Urinary bladder (tissue), 4 donors: ENCODE data around the gene XRCC4. TPM values are rescaled to one million over a fixed set of nuclear protein-coding genes. Genes with fewer than 3 reads are reported as not detected.
A peak's percentile ranks its signal among the peaks of the same experiment; 100 is the strongest.

Experiments used
- DNase-seq: peaks from one replicate; pipeline ENCODE4 v3.0.0-alpha.2; 2015; ENCODE audit errors: extremely low spot score
- H3K27ac ChIP-seq: one replicate; pipeline ENCODE4 v1.5.1; 2013; ENCODE audit warnings: low read depth, mild to moderate bottlenecking, moderate library complexity
- H3K36me3 ChIP-seq: one replicate; pipeline ENCODE4 v1.6.1; 2013; ENCODE audit warnings: mild to moderate bottlenecking, moderate library complexity; ENCODE audit not compliant: insufficient read depth
- H3K4me1 ChIP-seq: one replicate; pipeline ENCODE4 v1.6.1; 2013; ENCODE audit warnings: mild to moderate bottlenecking, moderate library complexity; ENCODE audit not compliant: insufficient read depth
- H3K4me3 ChIP-seq: one replicate; pipeline ENCODE4 v1.5.1; 2013; ENCODE audit warnings: low read depth, low read length
- WGBS: extraction: QIAGEN DNeasy Blood & Tissue Kit; methylation state at CpG from one replicate; pipeline ENCODE4 v1.1.7; 2013; 5-methylcytosine and 5-hydroxymethylcytosine counted together
- polyA plus RNA-seq: library from polyadenylated mRNA; stranded (reverse); fragments of 200-250 nt; gene quantifications from one replicate; pipeline ENCODE4 v1.2.3, GENCODE V29; 2013
- small RNA-seq: library from RNA; depleted of rRNA; stranded (forward); fragments of <200 nt; gene quantifications from one replicate; pipeline ENCODE3, GENCODE V24; 2014
- total RNA-seq: library from RNA; depleted of rRNA; stranded (reverse); fragments of >200 nt; gene quantifications from one replicate; pipeline ENCODE4 v1.2.3, GENCODE V29; 2014
- donor health status: healthy with polysubstance abuse.
- donor health status: healthy.

Gene XRCC4
- total and polyA plus RNA-seq, 2 donors, result 8.0 to 12.1 TPM

GRCh38 chr5:83397658-83398057 is 320.3 kb downstream of the XRCC4 start:
- Histone ChIP-seq H3K4me1 (no peaks in the 10 kb centered on the region), H3K27ac (no peak overlapping the region), H3K4me3 (no peak overlapping the region), H3K36me3 (no peaks in the 10 kb centered on the region)
- no peak for DNase-seq
- WGBS, result 60% methylated on average over 1 of the region's 1 CpG

DNA sequence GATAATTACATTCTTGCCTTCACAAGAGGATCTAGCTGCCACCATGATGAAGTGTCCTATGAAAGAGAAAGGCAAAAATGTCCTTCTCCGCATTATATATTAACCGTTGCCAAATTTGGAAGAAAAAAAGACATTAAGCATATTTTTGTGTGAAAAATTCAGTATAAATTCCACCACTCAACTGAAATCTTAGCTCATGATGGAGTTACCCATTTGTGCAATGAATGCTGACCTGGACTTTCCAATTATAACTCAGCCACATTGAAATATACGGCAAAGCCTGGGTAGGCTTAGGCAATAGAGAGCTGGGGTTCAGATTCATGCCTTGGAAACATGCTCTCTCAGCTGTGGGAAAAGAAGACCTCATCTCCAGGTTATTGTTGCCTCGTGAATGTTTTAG is 322.9 kb downstream of the XRCC4 start:
- H3K27ac ChIP-seq, result no peak overlapping the region

GRCh38 chr5:83400701-83401100 is 323.4 kb downstream of the XRCC4 start:
- Histone ChIP-seq H3K4me1 (no peaks in the 10 kb centered on the region), H3K36me3 (no peaks in the 10 kb centered on the region), H3K27ac (no peak overlapping the region), H3K4me3 (no peak overlapping the region)
- 90% methylated on average over 3 of the region's 3 CpGs for WGBS
- DNase-seq, result no peak

More for the DNA sequence above, 322.9 kb downstream of the XRCC4 start:
- no peak for DNase-seq
- Histone ChIP-seq H3K4me3 (no peak overlapping the region), H3K36me3 (no peaks in the 10 kb centered on the region), H3K4me1 (no peaks in the 10 kb centered on the region)
- WGBS, result 92% methylated on average over 4 of the region's 4 CpGs

DNA sequence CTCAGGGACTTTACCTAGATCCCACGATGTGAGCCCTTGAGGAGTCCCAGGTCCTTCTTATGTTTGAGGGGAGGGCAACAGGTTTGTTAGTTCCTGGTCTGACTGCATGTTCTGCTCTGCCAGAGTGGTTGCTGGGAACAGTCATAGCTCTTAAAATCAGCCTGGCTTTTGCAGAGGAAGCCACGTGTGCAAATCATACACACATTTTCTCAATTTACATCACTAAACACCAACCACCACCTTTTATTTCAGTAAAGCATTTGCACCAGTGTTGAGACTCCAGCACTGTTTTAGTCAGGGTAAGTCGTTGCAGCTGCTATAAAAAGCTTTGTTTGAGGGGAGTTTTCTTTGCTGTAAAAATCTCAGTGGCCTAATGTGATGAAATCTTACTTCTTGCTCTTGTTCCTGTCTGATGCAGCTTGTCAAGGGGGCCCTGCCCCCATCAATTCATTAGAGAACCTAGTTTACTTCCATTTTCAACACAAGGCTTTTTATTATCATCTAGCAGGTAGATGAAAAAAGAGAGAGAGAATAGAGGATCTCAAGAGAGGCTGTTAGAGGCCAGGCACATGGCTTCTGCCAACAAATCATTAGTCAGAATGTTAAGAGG is 323.9 kb downstream of the XRCC4 start:
- H3K36me3 ChIP-seq, result no peaks in the 10 kb centered on the region
- no peak for DNase-seq
- 37% methylated on average over 3 of the region's 3 CpGs for WGBS
- H3K27ac ChIP-seq, result no peak overlapping the region
- H3K4me1 ChIP-seq, result no peaks in the 10 kb centered on the region
- H3K4me3 ChIP-seq, result no peak overlapping the region

DNA sequence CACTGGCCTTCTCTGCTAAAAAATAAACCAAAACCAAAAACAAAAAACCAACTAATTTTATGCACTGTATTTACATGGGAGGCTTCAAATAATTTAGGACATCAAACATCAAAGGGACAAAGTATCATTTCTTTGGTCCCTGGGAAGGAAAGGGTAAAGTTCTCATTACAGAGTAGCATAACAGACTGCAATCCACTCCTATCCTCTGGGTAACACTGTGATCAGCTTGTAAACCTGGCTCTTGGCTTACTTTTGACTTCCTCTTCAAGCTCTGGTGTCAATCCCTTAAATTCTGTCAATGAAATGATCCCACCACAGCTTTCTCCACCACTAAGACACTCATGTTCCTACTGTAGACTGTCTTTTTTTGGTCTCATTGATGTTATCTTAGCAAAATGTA is 324.4 kb downstream of the XRCC4 start:
- DNase-seq, result no peak
- no peaks in the 10 kb centered on the region for H3K36me3 ChIP-seq
- no peaks in the 10 kb centered on the region for H3K4me1 ChIP-seq
- no peak overlapping the region for H3K4me3 ChIP-seq
- H3K27ac ChIP-seq, result no peak overlapping the region

Small RNA genes lying within 50 kb of the gene (small RNA-seq; reads per million reads assigned to genes)
- 9.0 reads per million, percentile 93 among the genes with 10 or more reads in this experiment for gene SCARNA18

Other genes with a start within 250 kb of the XRCC4 start
- 113 TPM for gene TMEM167A, start 153 bp upstream of the XRCC4 start, total RNA-seq
- 30.1 TPM for gene TMEM167A, start 153 bp upstream of the XRCC4 start, polyA plus RNA-seq